CD4-positive, alpha-beta T cell treated with Interleukin-15 for 4 hours (primary cell): ENCODE data around the gene EVA1A.

Source experiments
- DNase-seq: peaks from one replicate; pipeline ENCODE4 v3.0.0-alpha.2; 2020; ENCODE audit warnings: low spot score

The EVA1A gene

GRCh38 chr2:75541430-75541829 lies 19.3 kb downstream of the EVA1A start:
- DNase-seq: no peak

DNA sequence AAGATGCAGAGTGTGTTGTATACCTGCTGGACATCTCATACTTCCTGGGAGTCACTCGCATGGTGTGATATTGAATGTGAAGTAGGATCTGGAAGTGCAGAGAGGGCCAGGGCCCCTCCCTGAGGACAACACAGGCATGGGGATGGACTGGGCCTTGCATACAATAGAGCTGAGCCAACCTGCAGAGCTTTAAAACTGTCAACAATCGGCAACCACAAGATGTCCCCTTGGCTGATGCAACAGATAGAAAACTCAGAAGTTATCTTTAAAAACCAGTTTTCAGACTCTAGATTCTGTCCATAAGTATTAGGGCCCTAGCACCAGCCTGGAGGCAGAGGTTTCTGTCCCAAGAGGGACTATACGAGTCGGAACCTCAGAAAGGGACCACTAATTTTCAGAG lies 19.7 kb downstream of the EVA1A start:
- no peak for DNase-seq

- no peak for DNase-seq
Observed at GRCh38 chr2:75539955-75540716, 20.6 kb downstream of the EVA1A start.

DNA sequence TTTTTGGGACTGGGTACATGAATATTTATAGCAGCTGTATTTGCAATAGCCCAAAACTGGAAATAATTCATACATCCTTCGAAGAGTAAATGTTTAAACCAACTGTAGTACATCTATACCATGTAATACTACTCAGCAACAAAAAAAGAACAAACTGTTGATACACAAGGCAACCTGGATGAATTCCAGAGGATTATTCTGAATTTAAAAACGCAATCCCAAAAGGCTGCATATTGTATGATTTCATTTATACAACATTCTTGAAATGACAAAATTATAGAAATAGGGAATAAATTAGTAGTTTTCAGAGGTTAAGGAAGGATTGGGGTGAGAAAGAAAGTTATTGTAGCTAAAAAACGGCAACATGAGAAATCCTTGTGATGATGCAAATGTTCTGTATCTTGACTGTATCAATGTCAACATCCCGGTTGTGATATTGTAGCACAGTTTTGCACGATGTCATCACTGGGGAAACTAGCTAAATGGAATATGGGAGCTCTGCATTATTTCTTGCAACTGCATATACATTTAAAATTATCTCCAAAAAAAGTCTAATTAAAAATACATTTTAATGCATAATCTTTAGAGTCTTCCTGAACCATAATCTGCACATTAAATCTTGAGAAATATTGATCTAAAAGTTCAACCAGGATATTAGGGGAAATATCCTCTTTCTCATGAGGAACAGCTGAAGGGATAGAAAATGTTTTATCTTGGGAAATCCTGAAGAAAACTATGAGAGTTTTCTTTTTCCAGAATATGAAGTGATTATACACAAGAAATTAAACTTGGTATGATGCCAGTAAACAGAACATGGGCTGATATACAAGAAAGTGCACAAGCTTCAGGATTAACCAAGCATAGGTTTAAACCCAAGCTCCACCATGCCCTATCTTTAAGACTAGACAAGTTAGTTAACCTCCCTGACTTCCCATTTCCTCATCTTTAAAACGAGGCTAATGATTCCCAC lies 21.9 kb downstream of the EVA1A start:
- DNase-seq: no peak

DNA sequence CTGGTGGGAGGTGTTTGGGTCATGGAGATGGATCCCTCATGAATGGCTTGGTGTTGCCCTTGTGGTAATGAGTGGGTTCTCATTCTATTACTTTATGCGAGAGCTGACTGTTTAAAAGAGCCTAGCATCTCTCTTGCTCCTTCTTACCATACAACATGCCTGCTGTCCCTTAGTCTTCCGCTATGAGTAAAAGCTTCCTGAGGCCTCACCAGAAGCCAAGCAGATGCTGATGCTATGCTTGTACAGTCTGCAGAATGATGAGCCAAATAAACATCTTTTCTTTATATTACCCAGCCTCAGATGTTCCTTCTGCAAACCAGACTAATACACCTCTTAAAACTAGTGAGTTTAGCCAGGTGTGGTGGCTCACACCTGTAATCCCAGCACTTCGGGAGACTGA lies 23.1 kb downstream of the EVA1A start:
- DNase-seq: no peak

DNA sequence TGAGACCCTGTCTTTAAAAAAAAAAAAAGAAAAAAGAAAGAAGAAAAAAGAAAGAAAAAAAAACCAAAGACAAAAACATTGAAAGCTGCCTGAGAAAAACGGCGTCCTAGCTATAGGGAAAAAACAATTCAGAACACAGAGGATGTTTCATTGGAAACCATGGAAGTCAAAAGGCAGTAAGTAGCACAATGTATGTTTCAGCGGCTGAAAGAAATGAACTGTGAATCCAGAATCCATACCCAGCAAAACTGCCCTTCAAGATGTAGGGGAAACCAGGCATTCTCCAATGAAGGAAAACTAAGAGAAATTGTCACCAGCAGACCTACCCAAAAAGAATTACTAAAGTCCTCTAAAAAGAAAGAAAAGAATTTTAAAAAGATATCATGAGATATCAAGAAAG lies 27.6 kb downstream of the EVA1A start:
- no peak for DNase-seq

- no peak for DNase-seq
Observed at GRCh38 chr2:75532488-75532887, 28.3 kb downstream of the EVA1A start.

- DNase-seq: no peak
Observed at GRCh38 chr2:75528221-75528977, 32.3 kb downstream of the EVA1A start.

DNA sequence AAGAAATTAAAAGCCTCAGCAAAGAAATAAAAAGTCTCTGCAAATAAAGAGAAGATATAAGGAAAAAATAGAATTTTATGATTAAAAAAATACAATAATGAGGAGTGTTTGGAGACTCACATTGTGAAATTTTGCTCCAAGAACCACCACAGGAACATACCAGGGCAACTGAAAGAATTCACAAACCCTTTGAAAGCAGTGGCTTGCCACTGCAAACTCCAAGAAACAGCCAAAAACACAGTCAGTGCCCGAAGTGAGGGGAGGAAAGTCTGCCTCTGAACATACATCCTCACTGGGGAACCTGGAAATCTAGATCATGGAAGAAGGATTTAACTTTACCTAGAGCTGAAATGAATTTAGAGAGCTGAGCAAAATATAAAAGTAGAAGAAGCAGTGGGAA lies 33.1 kb downstream of the EVA1A start:
- no peak for DNase-seq

DNA sequence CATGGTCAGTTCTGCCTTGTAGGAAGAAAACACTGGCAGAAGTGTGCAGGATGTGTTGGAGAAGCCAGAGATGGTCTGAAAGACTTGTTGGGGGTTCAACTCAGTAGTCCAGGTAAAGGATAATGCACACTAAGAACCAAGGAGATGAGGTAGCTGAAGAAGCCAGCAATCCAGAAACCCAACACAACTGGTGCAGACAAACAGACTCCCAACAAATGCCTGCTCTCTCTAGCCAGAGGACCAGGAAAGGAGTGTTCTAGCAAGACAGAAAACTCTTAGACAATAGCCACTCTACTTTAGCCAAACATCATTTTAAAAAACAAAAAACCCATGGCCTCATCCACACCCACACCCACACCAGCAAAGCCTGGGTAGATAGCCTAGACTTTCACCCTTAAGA lies 33.9 kb downstream of the EVA1A start:
- DNase-seq: no peak

DNA sequence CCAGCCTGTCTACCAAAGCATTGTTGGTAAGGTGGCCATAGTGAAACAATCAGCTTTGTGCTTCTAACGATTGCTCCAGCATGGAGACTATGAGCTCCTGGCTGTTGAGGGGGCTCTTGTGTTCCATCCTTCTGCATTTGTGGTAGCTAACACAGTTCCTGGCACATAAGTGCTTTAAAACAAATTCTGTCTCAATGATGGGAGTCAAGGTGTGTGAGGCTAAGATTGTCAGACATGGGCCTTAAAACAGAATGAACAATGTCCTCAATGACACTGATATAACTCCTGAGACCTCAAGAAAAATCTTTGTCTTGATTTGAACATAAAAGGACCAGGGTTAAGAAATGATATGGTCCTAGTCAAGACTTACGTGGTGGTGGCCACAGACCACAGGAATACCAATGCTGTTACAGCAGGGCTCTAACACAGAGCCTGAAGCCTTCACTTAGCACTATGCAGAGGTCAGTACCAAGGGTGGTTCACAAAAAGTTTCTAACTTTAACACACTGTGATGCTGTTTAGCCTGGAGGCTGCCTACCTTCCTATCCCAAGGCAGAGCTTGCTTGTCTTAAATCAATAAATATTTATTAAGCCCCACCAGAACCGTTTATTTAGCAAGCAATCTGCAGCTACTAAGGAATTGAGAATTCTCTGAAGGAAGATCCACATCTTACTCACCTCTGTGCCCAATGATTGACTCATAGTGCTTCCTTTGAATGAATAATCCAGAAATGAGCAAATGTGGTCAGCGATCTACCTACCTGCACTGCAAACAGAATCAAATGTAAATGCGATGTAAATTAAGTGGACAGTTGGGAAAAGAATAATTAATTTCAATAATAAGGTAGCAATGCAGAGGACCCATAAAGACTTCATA lies 35.1 kb downstream of the EVA1A start:
- DNase-seq: no peak

- DNase-seq: no peak
Observed at GRCh38 chr2:75524276-75524911, 36.3 kb downstream of the EVA1A start.

GRCh38 chr2:75523313-75524275 lies 37.1 kb downstream of the EVA1A start:
- DNase-seq: no peak

GRCh38 chr2:75522543-75523312 lies 38.0 kb downstream of the EVA1A start:
- no peak for DNase-seq

DNA sequence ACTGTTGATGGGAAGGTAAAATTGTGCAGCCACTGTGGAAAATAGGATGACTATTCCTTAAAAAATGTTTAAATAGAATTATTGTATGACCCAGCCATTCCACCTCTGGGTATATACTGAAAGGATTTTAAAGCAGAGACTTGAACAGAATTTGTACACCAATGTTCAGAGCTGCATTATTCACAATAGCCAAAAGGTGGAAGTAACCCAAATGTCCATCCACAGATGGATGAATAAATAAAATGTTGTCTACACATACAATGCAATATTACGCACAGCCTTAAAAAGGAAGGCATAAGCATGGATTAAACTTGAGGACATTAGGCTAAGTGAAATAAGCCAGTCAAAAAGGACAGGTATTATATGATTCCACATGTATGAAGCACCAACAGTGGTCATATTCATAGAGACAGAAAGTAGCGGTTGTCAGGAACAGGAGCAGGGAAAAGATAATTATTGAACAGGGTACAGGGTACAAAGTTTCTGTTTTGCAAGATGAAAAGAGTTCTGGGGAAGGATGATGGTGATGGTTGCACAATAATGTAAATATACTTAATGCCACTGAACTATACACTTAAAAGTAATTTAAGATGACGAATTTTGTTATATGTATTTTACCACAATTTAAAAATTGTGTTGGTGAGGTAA lies 39.4 kb downstream of the EVA1A start:
- DNase-seq: no peak

DNA sequence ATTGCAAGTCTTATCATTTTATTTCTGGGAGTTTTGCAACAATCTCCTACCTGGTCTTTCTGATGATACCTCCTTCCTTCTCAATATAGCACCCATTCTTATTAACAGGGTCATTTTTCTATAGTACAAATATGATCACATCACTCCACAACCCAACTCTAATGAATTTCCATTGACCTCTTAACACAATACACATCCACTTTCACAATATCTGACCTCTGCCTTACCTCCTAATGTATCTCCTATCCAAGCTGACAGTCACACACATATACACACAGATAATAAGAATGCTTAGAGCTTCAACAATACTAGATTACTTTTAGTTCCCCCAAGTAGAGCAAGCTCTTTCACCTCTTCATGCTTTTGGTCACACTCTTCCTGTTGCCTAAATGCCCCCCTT lies 40.9 kb downstream of the EVA1A start:
- no peak for DNase-seq

DNA sequence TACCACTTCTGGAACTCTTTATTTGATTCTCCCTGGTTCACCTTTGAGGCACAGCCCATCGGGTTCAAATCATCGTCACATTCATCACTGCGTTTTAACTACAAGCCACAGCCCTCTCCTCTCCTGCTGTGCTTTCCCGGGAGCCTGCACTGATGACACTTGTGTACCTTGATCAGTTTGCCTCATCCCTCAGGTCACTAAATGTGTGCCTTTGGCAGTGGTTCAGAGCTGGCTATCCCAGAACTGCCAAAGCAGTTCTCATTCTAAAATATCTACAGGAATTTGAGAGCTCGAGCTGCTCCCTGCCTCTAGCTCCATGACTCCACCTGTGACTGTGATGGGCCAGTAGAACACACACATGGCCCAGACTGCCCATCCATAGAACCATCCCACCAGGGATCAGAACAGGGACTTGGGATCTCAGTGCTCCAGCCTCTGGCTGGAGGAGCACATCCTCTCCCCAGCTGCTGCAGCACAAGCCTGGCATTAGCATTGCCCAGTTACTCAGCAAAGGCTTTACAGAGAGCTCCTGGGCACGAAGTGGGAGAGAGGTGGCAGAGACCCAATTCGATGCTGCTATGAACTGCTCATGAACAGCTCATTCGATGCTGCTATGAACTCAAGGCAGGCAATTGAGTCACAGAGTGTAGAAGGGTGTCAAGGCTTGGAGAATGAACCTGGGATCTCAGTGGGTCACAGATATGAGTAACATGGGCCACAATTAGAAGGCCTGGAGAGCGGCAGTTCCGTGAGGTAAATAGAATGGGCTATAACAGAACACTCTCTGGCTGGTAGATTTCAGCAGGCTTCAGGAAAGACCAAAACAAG lies 41.9 kb downstream of the EVA1A start:
- no peak for DNase-seq
